Measurements from ENCODE around the gene C12orf56. TPM values are rescaled to one million over a fixed set of nuclear protein-coding genes. Genes with fewer than 3 reads are reported as not detected.

C12orf56 gene
- polyA plus RNA-seq, 3 donors = 1.2 to 2.2 (median 1.2) TPM

Other genes starting within 250 kb of the C12orf56 start
- 1 to 10 TPM; 4.7 to 6.3 (median 4.8) TPM for gene KICS2, start 168.5 kb downstream of the C12orf56 start, polyA plus RNA-seq (ENCODE audit: insufficient read length in 3 of 3)
- gene XPOT, start 13.6 kb upstream of the C12orf56 start, polyA plus RNA-seq (ENCODE audit: insufficient read length in 3 of 3) = 10 to 100 TPM; 50.5 to 67.1 (median 59.2) TPM
- 10 to 100 TPM; 17.7 to 25.2 (median 20.8) TPM for gene TBK1, start 61.4 kb upstream of the C12orf56 start, polyA plus RNA-seq (ENCODE audit: insufficient read length in 3 of 3)
- 10 to 100 TPM; 18.9 to 22.9 (median 19.7) TPM for gene RASSF3, start 219.7 kb upstream of the C12orf56 start, polyA plus RNA-seq (ENCODE audit: insufficient read length in 3 of 3)

All from renal cortex interstitium (tissue), 3 donors.